Prostate gland (tissue), 2 donors: ENCODE measurements around the gene LPP. TPM values are rescaled to one million over a fixed set of nuclear protein-coding genes. Genes with fewer than 3 reads are reported as not detected.

Experiments
- DNase-seq: peaks from one replicate; pipeline ENCODE4 v3.0.0-alpha.2; 2019; ENCODE audit warnings: low spot score
- H3K27ac ChIP-seq, 2 donors: fragments of 200-600 bp; sonication (generic); 2 replicates each; pipeline ENCODE4 v1.5.1; 2017 to 2019
- H3K27me3 ChIP-seq: fragments of 200-600 bp; sonication (generic); replicated peaks from 2 replicates; pipeline ENCODE4 v1.5.1; 2019; ENCODE audit not compliant: insufficient read depth
- H3K36me3 ChIP-seq, 2 donors: fragments of 200-600 bp; sonication (generic); 1 replicate in 1 of 2; 2 replicates in 1 of 2; pipeline versions ENCODE4 v1.5.1 to v1.8.1; 2017 to 2019
- H3K4me1 ChIP-seq: fragments of 200-600 bp; sonication (generic); replicated peaks from 2 replicates; pipeline ENCODE4 v1.5.1; 2019
- H3K4me3 ChIP-seq, 2 donors: fragments of 200-600 bp; sonication (generic); 2 replicates each; pipeline ENCODE4 v1.5.1; 2017 to 2019
- H3K9me3 ChIP-seq: fragments of 200-600 bp; sonication (generic); 2 replicates; pipeline ENCODE4 v1.5.1; 2017
- POLR2A ChIP-seq: fragments of 450-650 bp; IDR thresholded peaks from one replicate; pipeline ENCODE4 v1.6.1; 2016; ENCODE audit warnings: antibody characterized with exemption, mild to moderate bottlenecking
- POLR2AphosphoS5 ChIP-seq: sonication (generic); formaldehyde crosslinking; IDR thresholded peaks from one replicate; pipeline ENCODE4 v1.6.1; 2017; ENCODE audit warnings: antibody characterized with exemption
- WGBS: methylation state at CpG from one replicate; pipeline ENCODE4 v1.1.5; 2018; 5-methylcytosine and 5-hydroxymethylcytosine counted together
- intact Hi-C: fragments of 100-400 bp; cut with DNase I; formaldehyde crosslinking; loops from one replicate; pipeline ENCODE4 v1.14.2; 2022
- total RNA-seq, 2 donors: library from RNA; depleted of rRNA; stranded (reverse); fragments of >200 nt; gene quantifications; one replicate each; pipeline ENCODE4 v1.1.0, GENCODE V29; 2016
- TF ChIP-seq, protein P1 (sequence below), 4 experiments: fragments of 200-600 bp in 2 of 4; fragments of 450-650 bp in 2 of 4; sonication (generic) in 2 of 4; IDR thresholded peaks; 1 replicate in 3 of 4; 2 replicates in 1 of 4; pipeline ENCODE4 v1.5.1; 2016 to 2019; ENCODE audit warnings: antibody characterized with exemption in 4 of 4, mild to moderate bottlenecking in 2 of 4, moderate library complexity in 2 of 4

Gene LPP
- total RNA-seq, 2 donors from 2014 or later = 219 to 248 TPM

DNA sequence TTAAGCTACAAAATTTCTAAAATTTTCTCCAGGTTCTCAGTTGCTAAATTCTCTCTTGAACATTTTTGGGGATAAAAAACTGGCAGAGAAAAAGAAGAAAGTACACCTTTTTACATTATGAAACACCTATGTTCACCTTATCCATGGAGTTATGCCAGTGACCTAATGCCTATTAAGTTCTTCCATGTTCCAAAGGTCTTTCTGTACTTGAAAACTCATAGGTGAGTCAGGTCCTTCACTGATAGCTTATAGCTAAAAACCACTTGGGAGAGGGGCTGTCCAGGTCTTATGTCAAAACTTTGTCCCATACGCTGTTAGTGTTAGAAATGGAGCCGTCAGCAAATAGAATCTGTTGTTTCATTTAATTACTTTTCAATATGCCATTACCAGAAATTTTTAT, 530.3 kb downstream of the LPP start:
- no peaks in the 10 kb centered on the region for H3K27me3 ChIP-seq
- TF ChIP-seq POLR2A (no peak), POLR2AphosphoS5 (no peak)
- TF ChIP-seq, protein P1, sequence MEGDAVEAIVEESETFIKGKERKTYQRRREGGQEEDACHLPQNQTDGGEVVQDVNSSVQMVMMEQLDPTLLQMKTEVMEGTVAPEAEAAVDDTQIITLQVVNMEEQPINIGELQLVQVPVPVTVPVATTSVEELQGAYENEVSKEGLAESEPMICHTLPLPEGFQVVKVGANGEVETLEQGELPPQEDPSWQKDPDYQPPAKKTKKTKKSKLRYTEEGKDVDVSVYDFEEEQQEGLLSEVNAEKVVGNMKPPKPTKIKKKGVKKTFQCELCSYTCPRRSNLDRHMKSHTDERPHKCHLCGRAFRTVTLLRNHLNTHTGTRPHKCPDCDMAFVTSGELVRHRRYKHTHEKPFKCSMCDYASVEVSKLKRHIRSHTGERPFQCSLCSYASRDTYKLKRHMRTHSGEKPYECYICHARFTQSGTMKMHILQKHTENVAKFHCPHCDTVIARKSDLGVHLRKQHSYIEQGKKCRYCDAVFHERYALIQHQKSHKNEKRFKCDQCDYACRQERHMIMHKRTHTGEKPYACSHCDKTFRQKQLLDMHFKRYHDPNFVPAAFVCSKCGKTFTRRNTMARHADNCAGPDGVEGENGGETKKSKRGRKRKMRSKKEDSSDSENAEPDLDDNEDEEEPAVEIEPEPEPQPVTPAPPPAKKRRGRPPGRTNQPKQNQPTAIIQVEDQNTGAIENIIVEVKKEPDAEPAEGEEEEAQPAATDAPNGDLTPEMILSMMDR (IDR thresholded peaks at IDR 0.05) = no peak
- DNase-seq = no peak
- H3K27ac ChIP-seq = no peak overlapping the region
- no peaks in the 10 kb centered on the region for H3K36me3 ChIP-seq
- H3K4me1 ChIP-seq = no peaks in the 10 kb centered on the region
- no peak overlapping the region for H3K4me3 ChIP-seq
- no peaks in the 10 kb centered on the region for H3K9me3 ChIP-seq
- WGBS = 95% methylated on average over 2 of the region's 2 CpGs
- intact Hi-C loops = no loop called here

GRCh38 chr3:188685789-188686188, 531.8 kb downstream of the LPP start:
- TF ChIP-seq POLR2A (no peak), POLR2AphosphoS5 (no peak)
- TF ChIP-seq, protein P1 (IDR thresholded peaks at IDR 0.05) = no peak
- Histone ChIP-seq H3K27ac (no peak overlapping the region), H3K27me3 (no peaks in the 10 kb centered on the region), H3K4me1 (no peaks in the 10 kb centered on the region), H3K4me3 (no peak overlapping the region), H3K9me3 (no peaks in the 10 kb centered on the region), H3K36me3 (no peaks in the 10 kb centered on the region)
- intact Hi-C loops = no loop called here
- DNase-seq = no peak
- WGBS = 96% methylated on average over 1 of the region's 1 CpG

DNA sequence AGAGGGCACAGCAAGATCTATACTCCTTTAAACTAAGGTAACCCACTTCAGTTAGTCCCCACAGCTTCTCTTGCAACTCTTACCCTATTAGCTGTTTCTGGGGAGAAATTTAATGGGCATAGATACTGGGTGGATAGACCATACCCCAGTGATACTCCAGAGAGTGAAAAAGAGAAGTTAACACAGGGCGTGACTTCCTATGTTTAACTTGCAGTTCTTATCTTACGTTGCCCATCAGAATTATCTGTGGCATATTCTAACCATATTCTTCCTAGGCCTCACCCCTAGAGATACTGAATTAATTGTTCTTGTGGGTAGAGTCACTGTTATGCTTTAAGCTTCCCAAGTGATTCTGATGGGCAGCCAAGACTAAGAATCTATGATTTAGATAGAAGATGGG, 532.4 kb downstream of the LPP start:
- DNase-seq = no peak
- Histone ChIP-seq H3K4me1 (no peaks in the 10 kb centered on the region), H3K27me3 (no peaks in the 10 kb centered on the region), H3K4me3 (no peak overlapping the region), H3K36me3 (no peaks in the 10 kb centered on the region), H3K27ac (no peak overlapping the region), H3K9me3 (no peaks in the 10 kb centered on the region)
- intact Hi-C loops = no loop called here
- WGBS = 85% methylated on average over 2 of the region's 2 CpGs
- TF ChIP-seq POLR2A (no peak), POLR2AphosphoS5 (no peak)
- TF ChIP-seq, protein P1 (IDR thresholded peaks at IDR 0.05) = no peak

DNA sequence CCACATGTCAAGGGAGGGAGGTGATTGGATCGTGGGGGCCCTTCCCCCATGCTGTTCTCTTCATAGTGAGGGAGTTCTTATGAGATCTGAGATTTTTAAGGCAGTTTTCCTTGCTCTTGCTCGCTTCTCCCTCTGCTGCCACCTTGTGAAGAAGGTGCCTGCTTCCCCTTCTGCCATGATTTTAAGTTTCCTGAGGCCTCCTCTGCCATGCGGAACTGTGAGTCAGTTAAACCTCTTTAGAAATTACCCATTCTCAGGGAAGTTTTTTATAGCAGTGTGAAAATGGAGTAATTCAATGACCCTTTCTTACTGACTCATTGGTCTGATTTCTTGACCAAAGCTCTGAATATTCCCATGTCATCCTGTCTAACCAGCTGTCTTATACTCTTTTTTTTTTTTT, 533.4 kb downstream of the LPP start:
- intact Hi-C loops = no loop called here
- Histone ChIP-seq H3K4me1 (no peaks in the 10 kb centered on the region), H3K4me3 (no peak overlapping the region), H3K9me3 (no peaks in the 10 kb centered on the region), H3K27ac (no peak overlapping the region), H3K27me3 (no peaks in the 10 kb centered on the region), H3K36me3 (no peaks in the 10 kb centered on the region)
- DNase-seq = no peak
- TF ChIP-seq, protein P1 (IDR thresholded peaks at IDR 0.05) = no peak
- TF ChIP-seq POLR2A (no peak), POLR2AphosphoS5 (no peak)
- 86% methylated on average over 3 of the region's 3 CpGs for WGBS

DNA sequence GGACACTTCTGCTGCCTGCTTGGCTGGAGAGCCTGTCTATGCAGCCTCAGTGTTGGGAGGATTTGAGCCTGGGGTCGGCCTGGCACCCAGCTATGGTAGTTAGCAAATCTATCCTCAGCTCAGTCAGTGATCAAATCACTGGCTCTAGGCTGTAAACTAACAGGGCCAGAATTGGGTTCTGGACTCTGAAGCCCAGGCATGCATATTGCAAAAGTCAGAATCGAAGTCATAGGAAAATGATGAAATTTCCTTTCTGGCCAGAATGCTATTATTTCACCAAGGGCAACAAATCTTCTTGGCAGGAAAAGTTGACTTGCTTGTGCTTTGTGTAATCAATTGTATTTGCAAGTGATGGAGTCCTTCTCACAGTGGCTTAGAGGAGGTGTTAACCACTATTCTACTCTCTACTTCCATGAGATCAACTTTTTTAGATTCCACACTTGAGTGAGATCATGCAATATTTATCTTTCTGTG, 535.2 kb downstream of the LPP start:
- intact Hi-C loops = no loop called here
- TF ChIP-seq POLR2A (no peak), POLR2AphosphoS5 (no peak)
- TF ChIP-seq, protein P1 (IDR thresholded peaks at IDR 0.05) = no peak
- WGBS = 73% methylated on average over 2 of the region's 2 CpGs
- no peaks in the 10 kb centered on the region for H3K36me3 ChIP-seq
- no peak for DNase-seq
- H3K27me3 ChIP-seq = no peaks in the 10 kb centered on the region
- no peak overlapping the region for H3K27ac ChIP-seq
- H3K9me3 ChIP-seq = no peaks in the 10 kb centered on the region
- H3K4me1 ChIP-seq = no peaks in the 10 kb centered on the region
- H3K4me3 ChIP-seq = no peak overlapping the region
